A673 (cell line): Measurements from ENCODE around the gene GUK1. TPM values are rescaled to one million over a fixed set of nuclear protein-coding genes. Genes with fewer than 3 reads are reported as not detected.

Source experiments
- BruUV-seq: library from RNA; stranded (reverse); fragments of 400-500 nt; replicated peaks from 2 replicates; lab custom pipeline; 2021; lab: Mats Ljungman, UMichigan
- CTCF ChIA-PET: fragments of 300-600 bp; sonication (Branson Sonifier 250); formaldehyde crosslinking; loops from one replicate; lab custom pipeline; 2022; ENCODE audit warnings: antibody characterized with exemption; lab: Charles Lee
- POLR2A ChIA-PET: fragments of 300-600 bp; sonication (Branson Sonifier 250); formaldehyde crosslinking; loops from one replicate; lab custom pipeline; 2022; ENCODE audit warnings: antibody characterized with exemption; ENCODE audit not compliant: low non-redundant PET; lab: Charles Lee
- DNase-seq: peaks from one replicate; pipeline ENCODE4 v3.0.0-alpha.2; 2015; ENCODE audit warnings: low spot score
- H3K27ac ChIP-seq: fragments of 200-600 bp; sonication (generic); 2 replicates; pipeline ENCODE4 v1.5.1; 2016; ENCODE audit warnings: mixed run types, low read depth, mild to moderate bottlenecking, mixed read lengths, antibody characterized with exemption, low read length; ENCODE audit not compliant: poor library complexity, severe bottlenecking
- H3K27me3 ChIP-seq: fragments of 200-600 bp; sonication (generic); replicated peaks from 2 replicates; pipeline ENCODE4 v1.6.1; 2017; ENCODE audit warnings: mixed run types, low read depth, mild to moderate bottlenecking, mixed read lengths, antibody characterized with exemption, low read length; ENCODE audit not compliant: insufficient read depth, poor library complexity
- H3K36me3 ChIP-seq: fragments of 200-600 bp; sonication (generic); 2 replicates; pipeline ENCODE4 v1.6.1; 2016; ENCODE audit warnings: mixed run types, mild to moderate bottlenecking, mixed read lengths, antibody characterized with exemption, low read length; ENCODE audit not compliant: insufficient read depth, poor library complexity, severe bottlenecking
- H3K4me1 ChIP-seq: fragments of 200-600 bp; sonication (generic); 2 replicates; pipeline ENCODE4 v1.6.1; 2017; ENCODE audit warnings: mixed run types, mild to moderate bottlenecking, mixed read lengths, antibody characterized with exemption, low read length; ENCODE audit not compliant: insufficient read depth, poor library complexity, severe bottlenecking
- H3K4me3 ChIP-seq: fragments of 200-600 bp; sonication (generic); 2 replicates; pipeline ENCODE4 v1.5.1; 2016; ENCODE audit warnings: low read depth, mixed run types, mild to moderate bottlenecking, mixed read lengths, low read length; ENCODE audit not compliant: poor library complexity, severe bottlenecking
- H3K9me3 ChIP-seq: fragments of 200-600 bp; sonication (generic); 2 replicates; pipeline ENCODE4 v1.6.1; 2016; ENCODE audit warnings: mixed run types, low read depth, mild to moderate bottlenecking, mixed read lengths, antibody characterized with exemption, low read length; ENCODE audit not compliant: poor library complexity, severe bottlenecking
- CTCF ChIP-seq: fragments of 300-800, 200-600 bp; sonication (generic); conservative IDR thresholded peaks from 2 replicates; pipeline ENCODE4 v1.5.1; 2017; ENCODE audit warnings: low read depth, mild to moderate bottlenecking, antibody characterized with exemption, low read length, moderate library complexity, mixed read lengths
- EZH2 ChIP-seq: fragments of 200-600 bp; sonication (generic); IDR thresholded peaks from 2 replicates; pipeline ENCODE4 v1.6.1; 2017; ENCODE audit warnings: borderline replicate concordance, low read depth, mild to moderate bottlenecking, mixed read lengths, antibody characterized with exemption, low read length; ENCODE audit not compliant: poor library complexity, severe bottlenecking
- intact Hi-C: fragments of 100-400 bp; cut with micrococcal nuclease; formaldehyde crosslinking; loops from one replicate; pipeline ENCODE4 v1.10.0; 2022; ENCODE audit not compliant: unreplicated experiment
- total RNA-seq: library from RNA; stranded (reverse); gene quantifications from 2 replicates; pipeline ENCODE4 v1.2.3, GENCODE V29; 2021

Gene GUK1
- total RNA-seq, 1 experiment from 2014 or later: 130 TPM

- Histone ChIP-seq H3K4me3 (no peak overlapping the region), H3K9me3 (no peaks in the 10 kb centered on the region), H3K27me3 (no peaks in the 10 kb centered on the region), H3K27ac (no peak overlapping the region), H3K36me3 (no peaks in the 10 kb centered on the region), H3K4me1 (peaks cover 18% of the 10 kb centered on the region)
- no peak for DNase-seq
- BruUV-seq: no TSS peak
- ChIA-PET POLR2A (no interaction called here), CTCF (no interaction called here)
- intact Hi-C loops: no loop called here
- TF ChIP-seq CTCF (no peak), EZH2 (no peak)
These were observed 5.7 kb downstream of the GUK1 start for GRCh38 chr1:228145463-228146416.

- H3K9me3 ChIP-seq: no peaks in the 10 kb centered on the region
- intact Hi-C loops: no loop called here
- no TSS peak for BruUV-seq
- TF ChIP-seq EZH2 (no peak), CTCF (no peak)
- H3K4me3 ChIP-seq: no peak overlapping the region
- no peak for DNase-seq
- H3K27me3 ChIP-seq: no peaks in the 10 kb centered on the region
- ChIA-PET POLR2A (no interaction called here), CTCF (no interaction called here)
- H3K27ac ChIP-seq: no peak overlapping the region
- H3K4me1 ChIP-seq: peaks cover 18% of the 10 kb centered on the region
- no peaks in the 10 kb centered on the region for H3K36me3 ChIP-seq
These were observed 6.5 kb downstream of the GUK1 start for GRCh38 chr1:228146417-228147150.

GRCh38 chr1:228147151-228147693 is 7.1 kb downstream of the GUK1 start:
- no peak overlapping the region for H3K27ac ChIP-seq
- intact Hi-C loops: no loop called here
- no TSS peak for BruUV-seq
- no peaks in the 10 kb centered on the region for H3K27me3 ChIP-seq
- H3K9me3 ChIP-seq: no peaks in the 10 kb centered on the region
- no peak overlapping the region for H3K4me3 ChIP-seq
- TF ChIP-seq EZH2 (no peak), CTCF (no peak)
- no peaks in the 10 kb centered on the region for H3K36me3 ChIP-seq
- CTCF ChIA-PET: no interaction called here
- DNase-seq: no peak
- H3K4me1 ChIP-seq: peaks cover 11% of the 10 kb centered on the region
- POLR2A ChIA-PET: no interaction called here
